ENCODE results near the gene SLC23A3. TPM values are rescaled to one million over a fixed set of nuclear protein-coding genes. Genes with fewer than 3 reads are reported as not detected.

The SLC23A3 gene
- total RNA-seq, 2 donors from 2014 or later: 0.46 to 1.9 TPM

DNA sequence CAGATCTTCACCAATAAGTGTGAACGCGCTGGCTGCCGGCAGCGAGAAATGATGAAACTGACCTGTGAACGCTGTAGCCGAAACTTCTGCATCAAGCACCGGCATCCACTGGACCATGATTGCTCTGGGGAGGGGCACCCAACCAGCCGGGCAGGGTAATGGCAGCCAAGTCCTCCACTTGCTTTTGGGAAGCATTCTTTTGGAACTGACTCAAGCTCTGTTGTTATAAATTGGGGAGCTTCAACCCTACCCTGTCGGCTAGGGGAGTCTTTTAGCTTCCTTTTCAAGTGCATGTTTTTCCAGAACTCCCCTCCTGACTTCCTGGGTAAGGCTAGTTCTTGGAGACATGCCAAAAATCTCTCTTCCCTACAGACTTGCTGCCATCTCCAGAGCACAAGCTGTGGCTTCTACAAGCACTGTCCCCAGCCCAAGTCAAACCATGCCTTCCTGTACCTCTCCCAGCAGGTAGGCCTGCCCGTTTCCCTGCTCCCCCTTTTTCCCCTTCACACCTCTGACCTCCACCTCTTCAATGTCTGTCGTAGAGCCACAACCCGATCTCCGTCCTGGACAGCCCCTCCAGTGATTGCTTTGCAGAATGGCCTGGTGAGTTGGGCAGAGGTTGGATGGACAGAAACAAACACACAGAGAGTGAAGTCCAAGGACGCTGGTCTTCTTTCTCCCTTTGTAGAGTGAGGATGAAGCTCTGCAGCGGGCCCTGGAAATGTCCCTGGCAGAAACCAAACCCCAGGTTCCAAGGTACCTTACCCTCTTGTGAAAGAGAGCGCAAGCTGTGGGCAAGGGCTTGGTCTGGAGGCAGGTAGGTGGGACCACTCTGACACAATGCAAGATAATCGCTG is 38.3 kb upstream of the SLC23A3 start:
- Histone ChIP-seq H3K27ac (ENCODE audit: low read depth, low read length) (no peak overlapping the region), H3K36me3 (ENCODE audit: control insufficient read depth, insufficient read depth, low read length) (peaks cover 40% of the 10 kb centered on the region), H3K4me3 (ENCODE audit: low read length) (peak overlapping the region; percentile 77), H3K4me1 (ENCODE audit: control insufficient read depth, insufficient read depth, low read length) (no peaks in the 10 kb centered on the region), H3K9ac (ENCODE audit: extremely low read depth, low read length, poor library complexity, severe bottlenecking) (no peak overlapping the region), H3K27me3 (ENCODE audit: control insufficient read depth, insufficient read depth, low read length, poor library complexity, severe bottlenecking) (no peaks in the 10 kb centered on the region), H3K9me3 (ENCODE audit: control insufficient read depth, low read length) (no peaks in the 10 kb centered on the region)
- WGBS, 2 experiments (ENCODE audit: insufficient coverage in 1 of 2, insufficient read length in 1 of 2): 94 to 97% methylated on average over 10 to 17 of the region's 17 CpGs
- TF ChIP-seq, protein P1, sequence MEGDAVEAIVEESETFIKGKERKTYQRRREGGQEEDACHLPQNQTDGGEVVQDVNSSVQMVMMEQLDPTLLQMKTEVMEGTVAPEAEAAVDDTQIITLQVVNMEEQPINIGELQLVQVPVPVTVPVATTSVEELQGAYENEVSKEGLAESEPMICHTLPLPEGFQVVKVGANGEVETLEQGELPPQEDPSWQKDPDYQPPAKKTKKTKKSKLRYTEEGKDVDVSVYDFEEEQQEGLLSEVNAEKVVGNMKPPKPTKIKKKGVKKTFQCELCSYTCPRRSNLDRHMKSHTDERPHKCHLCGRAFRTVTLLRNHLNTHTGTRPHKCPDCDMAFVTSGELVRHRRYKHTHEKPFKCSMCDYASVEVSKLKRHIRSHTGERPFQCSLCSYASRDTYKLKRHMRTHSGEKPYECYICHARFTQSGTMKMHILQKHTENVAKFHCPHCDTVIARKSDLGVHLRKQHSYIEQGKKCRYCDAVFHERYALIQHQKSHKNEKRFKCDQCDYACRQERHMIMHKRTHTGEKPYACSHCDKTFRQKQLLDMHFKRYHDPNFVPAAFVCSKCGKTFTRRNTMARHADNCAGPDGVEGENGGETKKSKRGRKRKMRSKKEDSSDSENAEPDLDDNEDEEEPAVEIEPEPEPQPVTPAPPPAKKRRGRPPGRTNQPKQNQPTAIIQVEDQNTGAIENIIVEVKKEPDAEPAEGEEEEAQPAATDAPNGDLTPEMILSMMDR (conservative IDR thresholded peaks at IDR 0.05): no peak
- H3K9me3 Mint-ChIP-seq: peaks cover 4% of the 10 kb centered on the region
- peaks cover 8% of the 10 kb centered on the region for H3K27me3 Mint-ChIP-seq (ENCODE audit: insufficient read depth)
- H3K27ac Mint-ChIP-seq: no peak overlapping the region
- no peak for DNase-seq
- peaks cover 33% of the 10 kb centered on the region for H3K36me3 Mint-ChIP-seq (ENCODE audit: low read depth)
- H3K4me3 Mint-ChIP-seq: peak overlapping the region; percentile 68
- peaks cover 6% of the 10 kb centered on the region for H3K4me1 Mint-ChIP-seq

GRCh38 chr2:219207134-219207883 is 37.5 kb upstream of the SLC23A3 start:
- H3K27ac ChIP-seq (ENCODE audit: low read depth, low read length): no peak overlapping the region
- Mint-ChIP-seq H3K4me3 (peak overlapping the region; percentile 68), H3K27ac (peak overlapping the region; percentile 64), H3K27me3 (ENCODE audit: insufficient read depth) (peaks cover 9% of the 10 kb centered on the region), H3K36me3 (ENCODE audit: low read depth) (peaks cover 29% of the 10 kb centered on the region), H3K4me1 (peaks cover 6% of the 10 kb centered on the region), H3K9me3 (peaks cover 4% of the 10 kb centered on the region)
- peak overlapping the region; percentile 77 for H3K4me3 ChIP-seq (ENCODE audit: low read length)
- H3K9me3 ChIP-seq (ENCODE audit: control insufficient read depth, low read length): no peaks in the 10 kb centered on the region
- no peaks in the 10 kb centered on the region for H3K27me3 ChIP-seq (ENCODE audit: control insufficient read depth, insufficient read depth, low read length, poor library complexity, severe bottlenecking)
- peaks cover 33% of the 10 kb centered on the region for H3K36me3 ChIP-seq (ENCODE audit: control insufficient read depth, insufficient read depth, low read length)
- peak overlapping the region; percentile 7 for H3K9ac ChIP-seq (ENCODE audit: extremely low read depth, low read length, poor library complexity, severe bottlenecking)
- WGBS, 2 experiments (ENCODE audit: insufficient coverage in 1 of 2, insufficient read length in 1 of 2): 32 to 41% methylated on average over 15 to 22 of the region's 22 CpGs
- TF ChIP-seq, protein P1 (conservative IDR thresholded peaks at IDR 0.05): no peak
- H3K4me1 ChIP-seq (ENCODE audit: control insufficient read depth, insufficient read depth, low read length): no peaks in the 10 kb centered on the region
- no peak for DNase-seq

- Histone ChIP-seq H3K9me3 (ENCODE audit: control insufficient read depth, low read length) (no peaks in the 10 kb centered on the region), H3K27me3 (ENCODE audit: control insufficient read depth, insufficient read depth, low read length, poor library complexity, severe bottlenecking) (no peaks in the 10 kb centered on the region), H3K4me1 (ENCODE audit: control insufficient read depth, insufficient read depth, low read length) (no peaks in the 10 kb centered on the region), H3K36me3 (ENCODE audit: control insufficient read depth, insufficient read depth, low read length) (peaks cover 28% of the 10 kb centered on the region), H3K9ac (ENCODE audit: extremely low read depth, low read length, poor library complexity, severe bottlenecking) (peak within 1 kb of the TSS; percentile 60), H3K4me3 (ENCODE audit: low read length) (peak within 1 kb of the TSS; percentile 90), H3K27ac (ENCODE audit: low read depth, low read length) (peak within 1 kb of the TSS; percentile 89)
- H3K27ac Mint-ChIP-seq: peak within 1 kb of the TSS; percentile 95
- H3K9me3 Mint-ChIP-seq: peaks cover 4% of the 10 kb centered on the region
- peak; percentile 98 for DNase-seq
- TF ChIP-seq, protein P1 (conservative IDR thresholded peaks at IDR 0.05): peak; percentile 41
- H3K4me1 Mint-ChIP-seq: peaks cover 6% of the 10 kb centered on the region
- H3K4me3 Mint-ChIP-seq: peak within 1 kb of the TSS; percentile 68
- peaks cover 9% of the 10 kb centered on the region for H3K27me3 Mint-ChIP-seq (ENCODE audit: insufficient read depth)
- H3K36me3 Mint-ChIP-seq (ENCODE audit: low read depth): peaks cover 22% of the 10 kb centered on the region
- WGBS, 2 experiments (ENCODE audit: insufficient coverage in 1 of 2, insufficient read length in 1 of 2): 0 to 9% methylated on average over 8 to 75 of the region's 76 CpGs
These were observed 36.7 kb upstream of the SLC23A3 start, which contains the start of gene ZFAND2B for GRCh38 chr2:219206328-219207133. Gene ZFAND2B, plus strand, starts transcription at chr2:219206782. Its CDS starts 206 bp downstream, at chr2:219206988.

All from endodermal cell (in vitro differentiated cells).